ENCODE results near the gene RALGPS2.

DNA sequence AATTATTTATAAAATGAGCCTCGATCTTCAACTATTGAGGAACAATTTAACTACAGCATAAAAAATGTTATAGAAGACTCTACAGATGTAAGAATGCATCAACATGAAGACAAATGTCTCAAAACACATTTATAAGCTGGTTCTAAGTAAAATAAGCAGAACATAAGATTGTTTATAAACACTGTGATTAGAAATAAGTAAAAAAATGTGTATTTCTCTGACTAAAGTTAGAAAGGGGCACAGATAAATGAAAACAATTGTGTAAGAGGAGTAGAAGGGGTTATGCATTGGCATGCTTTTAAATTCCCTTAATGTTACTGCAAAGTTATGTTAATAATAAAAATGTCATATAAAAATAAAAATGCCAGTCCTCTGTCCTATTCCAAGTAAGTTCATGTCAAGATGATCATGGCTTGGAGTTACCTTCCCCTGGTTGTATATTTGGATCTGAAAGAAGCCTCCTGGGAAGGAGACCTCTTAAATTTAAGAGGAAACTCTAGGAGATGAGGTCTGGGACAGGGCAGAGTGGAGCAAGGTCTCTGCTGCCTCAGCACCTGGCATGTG lies 230.4 kb downstream of the RALGPS2 start:
- no peak for TF ChIP-seq POLR2A (IDR thresholded peaks at IDR 0.05)
- TF ChIP-seq, protein P1, sequence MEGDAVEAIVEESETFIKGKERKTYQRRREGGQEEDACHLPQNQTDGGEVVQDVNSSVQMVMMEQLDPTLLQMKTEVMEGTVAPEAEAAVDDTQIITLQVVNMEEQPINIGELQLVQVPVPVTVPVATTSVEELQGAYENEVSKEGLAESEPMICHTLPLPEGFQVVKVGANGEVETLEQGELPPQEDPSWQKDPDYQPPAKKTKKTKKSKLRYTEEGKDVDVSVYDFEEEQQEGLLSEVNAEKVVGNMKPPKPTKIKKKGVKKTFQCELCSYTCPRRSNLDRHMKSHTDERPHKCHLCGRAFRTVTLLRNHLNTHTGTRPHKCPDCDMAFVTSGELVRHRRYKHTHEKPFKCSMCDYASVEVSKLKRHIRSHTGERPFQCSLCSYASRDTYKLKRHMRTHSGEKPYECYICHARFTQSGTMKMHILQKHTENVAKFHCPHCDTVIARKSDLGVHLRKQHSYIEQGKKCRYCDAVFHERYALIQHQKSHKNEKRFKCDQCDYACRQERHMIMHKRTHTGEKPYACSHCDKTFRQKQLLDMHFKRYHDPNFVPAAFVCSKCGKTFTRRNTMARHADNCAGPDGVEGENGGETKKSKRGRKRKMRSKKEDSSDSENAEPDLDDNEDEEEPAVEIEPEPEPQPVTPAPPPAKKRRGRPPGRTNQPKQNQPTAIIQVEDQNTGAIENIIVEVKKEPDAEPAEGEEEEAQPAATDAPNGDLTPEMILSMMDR (IDR thresholded peaks at IDR 0.05), result no peak

All from right lobe of liver (tissue), 4 donors.